SK-N-SH treated with all-trans-retinoic acid at 6 μM for 48 hours (cell line): ENCODE measurements around the gene GPSM3.

Experiments
- ATAC-seq: fragments of 200-7000 bp; cut with Tn5 transposase; 3 replicates; pipeline ENCODE4 v1.9.1; 2020; ENCODE audit warnings: mild to moderate bottlenecking, moderate library complexity
- ARNTL ChIP-seq: fragments of 450-650 bp; formaldehyde crosslinking; IDR thresholded peaks from 2 replicates; pipeline ENCODE4 v1.5.0; 2020; ENCODE audit warnings: low read depth, mild to moderate bottlenecking, moderate library complexity, borderline replicate concordance
- BACH2 ChIP-seq: fragments of 250-450 bp; sonication (Bioruptor Pico); IDR thresholded peaks from 2 replicates; pipeline ENCODE4 v1.9.0; 2021; ENCODE audit warnings: mild to moderate bottlenecking, borderline replicate concordance
- CSDC2 ChIP-seq: fragments of 250-450 bp; sonication (Bioruptor Pico); IDR thresholded peaks from 2 replicates; pipeline ENCODE4 v1.5.0; 2020; ENCODE audit warnings: mild to moderate bottlenecking, moderate library complexity
- ESRRG ChIP-seq: fragments of 250-450 bp; sonication (Bioruptor Pico); IDR thresholded peaks from 2 replicates; pipeline ENCODE4 v1.6.1; 2021; ENCODE audit warnings: mild to moderate bottlenecking
- GLIS3 ChIP-seq: fragments of 250-450 bp; sonication (Bioruptor Pico); IDR thresholded peaks from 2 replicates; pipeline ENCODE4 v1.5.0; 2020; ENCODE audit warnings: mild to moderate bottlenecking, moderate library complexity
- ISL1 ChIP-seq: fragments of 250-450 bp; sonication (Bioruptor Pico); IDR thresholded peaks from 2 replicates; pipeline ENCODE4 v2.1.2; 2022; ENCODE audit warnings: mild to moderate bottlenecking, moderate library complexity
- OSR1 ChIP-seq: fragments of 250-450 bp; sonication (Bioruptor Pico); IDR thresholded peaks from 2 replicates; pipeline ENCODE4 v1.8.0; 2022; ENCODE audit warnings: moderate library complexity, mild to moderate bottlenecking, inconsistent platforms
- PPARA ChIP-seq: fragments of 250-450 bp; sonication (Bioruptor Pico); IDR thresholded peaks from 2 replicates; pipeline ENCODE4 v1.5.0; 2020; ENCODE audit warnings: mild to moderate bottlenecking, borderline replicate concordance
- RARB ChIP-seq: fragments of 250-450 bp; sonication (Bioruptor Pico); IDR thresholded peaks from 2 replicates; pipeline ENCODE4 v1.8.0; 2021; ENCODE audit warnings: mild to moderate bottlenecking, moderate library complexity
- SNAI2 ChIP-seq: fragments of 250-450 bp; sonication (Bioruptor Pico); IDR thresholded peaks from 2 replicates; pipeline ENCODE4 v1.5.0; 2020; ENCODE audit warnings: mild to moderate bottlenecking, moderate library complexity
- TCF4 ChIP-seq: fragments of 250-450 bp; sonication (Bioruptor Pico); IDR thresholded peaks from 2 replicates; pipeline ENCODE4 v1.8.0; 2021; ENCODE audit warnings: mild to moderate bottlenecking, moderate library complexity, borderline replicate concordance
- TOX ChIP-seq: fragments of 250-450 bp; sonication (Bioruptor Pico); IDR thresholded peaks from 2 replicates; pipeline ENCODE4 v1.8.0; 2021; ENCODE audit warnings: mild to moderate bottlenecking, moderate library complexity, borderline replicate concordance
- ZC3H10 ChIP-seq: fragments of 250-450 bp; sonication (Bioruptor Pico); IDR thresholded peaks from 2 replicates; pipeline ENCODE4 v1.5.1; 2021; ENCODE audit warnings: mild to moderate bottlenecking, moderate library complexity
- ZFP3 ChIP-seq: fragments of 250-450 bp; sonication (Bioruptor Pico); IDR thresholded peaks from 2 replicates; pipeline ENCODE4 v1.5.0; 2020; ENCODE audit warnings: mild to moderate bottlenecking, moderate library complexity
- ZFP30 ChIP-seq: fragments of 450-650 bp; formaldehyde crosslinking; IDR thresholded peaks from 2 replicates; pipeline ENCODE4 v1.5.0; 2022; ENCODE audit warnings: mild to moderate bottlenecking, moderate library complexity
- ZNF565 ChIP-seq: fragments of 450-650 bp; formaldehyde crosslinking; conservative IDR thresholded peaks from 2 replicates; pipeline ENCODE4 v1.5.0; 2020; ENCODE audit warnings: low read depth, mild to moderate bottlenecking, moderate library complexity
- ZNF70 ChIP-seq: fragments of 450-650 bp; formaldehyde crosslinking; IDR thresholded peaks from 2 replicates; pipeline ENCODE4 v1.5.0; 2020; ENCODE audit warnings: mild to moderate bottlenecking, moderate library complexity
- ZNF8 ChIP-seq: fragments of 450-650 bp; formaldehyde crosslinking; IDR thresholded peaks from 2 replicates; pipeline ENCODE4 v1.5.0; 2020; ENCODE audit warnings: mild to moderate bottlenecking, moderate library complexity
- TF ChIP-seq, protein P1 (sequence below): fragments of 250-450 bp; sonication (Bioruptor Pico); IDR thresholded peaks from 2 replicates; pipeline ENCODE4 v1.5.0; 2020; ENCODE audit warnings: mild to moderate bottlenecking, moderate library complexity
- TF ChIP-seq, protein P2 (sequence below): fragments of 250-450 bp; sonication (Bioruptor Pico); IDR thresholded peaks from 2 replicates; pipeline ENCODE4 v1.8.0; 2021; ENCODE audit warnings: low read depth, mild to moderate bottlenecking, moderate library complexity, borderline replicate concordance
- TF ChIP-seq, protein P3 (sequence below): fragments of 250-450 bp; sonication (Bioruptor Pico); IDR thresholded peaks from 2 replicates; pipeline ENCODE4 v1.5.1; 2021; ENCODE audit warnings: mild to moderate bottlenecking, moderate library complexity
- TF ChIP-seq, protein P4 (sequence below): fragments of 250-450 bp; sonication (Bioruptor Pico); IDR thresholded peaks from 2 replicates; pipeline ENCODE4 v1.8.0; 2020; ENCODE audit warnings: mild to moderate bottlenecking, moderate library complexity, borderline replicate concordance
- TF ChIP-seq, protein P5 (sequence below): fragments of 250-450 bp; sonication (Bioruptor Pico); IDR thresholded peaks from 2 replicates; pipeline ENCODE4 v1.5.1; 2020; ENCODE audit warnings: low read depth, mild to moderate bottlenecking, moderate library complexity

The GPSM3 gene

DNA sequence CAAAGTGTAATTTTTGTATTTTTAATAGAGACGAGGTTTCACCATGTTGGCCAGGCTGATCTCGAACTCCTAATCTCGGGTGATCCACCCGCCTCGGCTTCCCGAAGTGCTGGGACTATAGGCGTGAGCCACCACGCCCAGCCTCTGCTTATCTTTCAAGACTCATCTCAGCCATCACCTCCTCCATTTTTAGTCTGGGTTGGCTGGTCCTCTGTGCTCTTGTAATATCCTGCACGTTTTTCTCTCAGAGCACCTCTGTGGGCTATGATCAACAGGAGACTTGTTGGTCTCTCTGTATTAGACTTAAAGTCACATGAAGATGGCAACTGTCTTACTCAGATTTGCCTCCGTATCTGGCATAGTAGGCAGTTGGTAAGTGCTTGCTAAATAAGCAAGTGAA lies 23.8 kb upstream of the GPSM3 start (continued):
- TF ChIP-seq, protein P1, sequence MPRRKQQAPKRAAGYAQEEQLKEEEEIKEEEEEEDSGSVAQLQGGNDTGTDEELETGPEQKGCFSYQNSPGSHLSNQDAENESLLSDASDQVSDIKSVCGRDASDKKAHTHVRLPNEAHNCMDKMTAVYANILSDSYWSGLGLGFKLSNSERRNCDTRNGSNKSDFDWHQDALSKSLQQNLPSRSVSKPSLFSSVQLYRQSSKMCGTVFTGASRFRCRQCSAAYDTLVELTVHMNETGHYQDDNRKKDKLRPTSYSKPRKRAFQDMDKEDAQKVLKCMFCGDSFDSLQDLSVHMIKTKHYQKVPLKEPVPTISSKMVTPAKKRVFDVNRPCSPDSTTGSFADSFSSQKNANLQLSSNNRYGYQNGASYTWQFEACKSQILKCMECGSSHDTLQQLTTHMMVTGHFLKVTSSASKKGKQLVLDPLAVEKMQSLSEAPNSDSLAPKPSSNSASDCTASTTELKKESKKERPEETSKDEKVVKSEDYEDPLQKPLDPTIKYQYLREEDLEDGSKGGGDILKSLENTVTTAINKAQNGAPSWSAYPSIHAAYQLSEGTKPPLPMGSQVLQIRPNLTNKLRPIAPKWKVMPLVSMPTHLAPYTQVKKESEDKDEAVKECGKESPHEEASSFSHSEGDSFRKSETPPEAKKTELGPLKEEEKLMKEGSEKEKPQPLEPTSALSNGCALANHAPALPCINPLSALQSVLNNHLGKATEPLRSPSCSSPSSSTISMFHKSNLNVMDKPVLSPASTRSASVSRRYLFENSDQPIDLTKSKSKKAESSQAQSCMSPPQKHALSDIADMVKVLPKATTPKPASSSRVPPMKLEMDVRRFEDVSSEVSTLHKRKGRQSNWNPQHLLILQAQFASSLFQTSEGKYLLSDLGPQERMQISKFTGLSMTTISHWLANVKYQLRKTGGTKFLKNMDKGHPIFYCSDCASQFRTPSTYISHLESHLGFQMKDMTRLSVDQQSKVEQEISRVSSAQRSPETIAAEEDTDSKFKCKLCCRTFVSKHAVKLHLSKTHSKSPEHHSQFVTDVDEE (CRISPR knock-in tag), result no peak
- TF ChIP-seq ZC3H10, result no peak

DNA sequence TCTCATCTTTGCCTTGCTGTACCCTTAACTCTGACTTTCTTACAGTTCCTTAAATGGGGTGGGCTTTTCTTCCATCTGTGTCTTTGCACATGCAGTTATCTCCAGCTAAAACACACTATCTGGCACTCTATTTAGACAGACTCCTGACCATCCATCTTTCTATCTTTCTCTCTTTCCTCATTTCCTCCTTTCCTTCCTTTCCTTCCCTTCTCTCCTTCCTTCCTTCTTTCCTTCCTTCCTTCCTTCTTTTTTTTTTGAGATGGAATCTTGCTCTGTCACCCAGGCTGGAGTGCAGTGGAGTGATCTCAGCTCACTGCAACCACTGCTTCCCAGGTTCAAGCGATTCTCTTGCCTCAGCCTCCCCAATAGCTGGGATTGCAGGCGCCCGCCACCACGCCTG lies 23.2 kb upstream of the GPSM3 start:
- ATAC-seq, result no peak
- TF ChIP-seq, protein P2, sequence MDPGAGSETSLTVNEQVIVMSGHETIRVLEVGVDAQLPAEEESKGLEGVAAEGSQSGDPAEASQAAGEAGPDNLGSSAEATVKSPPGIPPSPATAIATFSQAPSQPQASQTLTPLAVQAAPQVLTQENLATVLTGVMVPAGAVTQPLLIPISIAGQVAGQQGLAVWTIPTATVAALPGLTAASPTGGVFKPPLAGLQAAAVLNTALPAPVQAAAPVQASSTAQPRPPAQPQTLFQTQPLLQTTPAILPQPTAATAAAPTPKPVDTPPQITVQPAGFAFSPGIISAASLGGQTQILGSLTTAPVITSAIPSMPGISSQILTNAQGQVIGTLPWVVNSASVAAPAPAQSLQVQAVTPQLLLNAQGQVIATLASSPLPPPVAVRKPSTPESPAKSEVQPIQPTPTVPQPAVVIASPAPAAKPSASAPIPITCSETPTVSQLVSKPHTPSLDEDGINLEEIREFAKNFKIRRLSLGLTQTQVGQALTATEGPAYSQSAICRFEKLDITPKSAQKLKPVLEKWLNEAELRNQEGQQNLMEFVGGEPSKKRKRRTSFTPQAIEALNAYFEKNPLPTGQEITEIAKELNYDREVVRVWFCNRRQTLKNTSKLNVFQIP (CRISPR knock-in tag), result no peak
- TF ChIP-seq RARB (no peak), ZFP3 (CRISPR knock-in tag) (no peak), TCF4 (no peak), ESRRG (CRISPR knock-in tag) (no peak), ISL1 (CRISPR knock-in tag) (no peak), ZNF8 (CRISPR knock-in tag) (no peak), CSDC2 (CRISPR knock-in tag) (no peak)
- TF ChIP-seq, protein P3, sequence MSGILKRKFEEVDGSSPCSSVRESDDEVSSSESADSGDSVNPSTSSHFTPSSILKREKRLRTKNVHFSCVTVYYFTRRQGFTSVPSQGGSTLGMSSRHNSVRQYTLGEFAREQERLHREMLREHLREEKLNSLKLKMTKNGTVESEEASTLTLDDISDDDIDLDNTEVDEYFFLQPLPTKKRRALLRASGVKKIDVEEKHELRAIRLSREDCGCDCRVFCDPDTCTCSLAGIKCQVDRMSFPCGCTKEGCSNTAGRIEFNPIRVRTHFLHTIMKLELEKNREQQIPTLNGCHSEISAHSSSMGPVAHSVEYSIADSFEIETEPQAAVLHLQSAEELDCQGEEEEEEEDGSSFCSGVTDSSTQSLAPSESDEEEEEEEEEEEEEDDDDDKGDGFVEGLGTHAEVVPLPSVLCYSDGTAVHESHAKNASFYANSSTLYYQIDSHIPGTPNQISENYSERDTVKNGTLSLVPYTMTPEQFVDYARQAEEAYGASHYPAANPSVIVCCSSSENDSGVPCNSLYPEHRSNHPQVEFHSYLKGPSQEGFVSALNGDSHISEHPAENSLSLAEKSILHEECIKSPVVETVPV, result no peak
- TF ChIP-seq, protein P4, sequence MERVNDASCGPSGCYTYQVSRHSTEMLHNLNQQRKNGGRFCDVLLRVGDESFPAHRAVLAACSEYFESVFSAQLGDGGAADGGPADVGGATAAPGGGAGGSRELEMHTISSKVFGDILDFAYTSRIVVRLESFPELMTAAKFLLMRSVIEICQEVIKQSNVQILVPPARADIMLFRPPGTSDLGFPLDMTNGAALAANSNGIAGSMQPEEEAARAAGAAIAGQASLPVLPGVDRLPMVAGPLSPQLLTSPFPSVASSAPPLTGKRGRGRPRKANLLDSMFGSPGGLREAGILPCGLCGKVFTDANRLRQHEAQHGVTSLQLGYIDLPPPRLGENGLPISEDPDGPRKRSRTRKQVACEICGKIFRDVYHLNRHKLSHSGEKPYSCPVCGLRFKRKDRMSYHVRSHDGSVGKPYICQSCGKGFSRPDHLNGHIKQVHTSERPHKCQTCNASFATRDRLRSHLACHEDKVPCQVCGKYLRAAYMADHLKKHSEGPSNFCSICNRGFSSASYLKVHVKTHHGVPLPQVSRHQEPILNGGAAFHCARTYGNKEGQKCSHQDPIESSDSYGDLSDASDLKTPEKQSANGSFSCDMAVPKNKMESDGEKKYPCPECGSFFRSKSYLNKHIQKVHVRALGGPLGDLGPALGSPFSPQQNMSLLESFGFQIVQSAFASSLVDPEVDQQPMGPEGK, result no peak

DNA sequence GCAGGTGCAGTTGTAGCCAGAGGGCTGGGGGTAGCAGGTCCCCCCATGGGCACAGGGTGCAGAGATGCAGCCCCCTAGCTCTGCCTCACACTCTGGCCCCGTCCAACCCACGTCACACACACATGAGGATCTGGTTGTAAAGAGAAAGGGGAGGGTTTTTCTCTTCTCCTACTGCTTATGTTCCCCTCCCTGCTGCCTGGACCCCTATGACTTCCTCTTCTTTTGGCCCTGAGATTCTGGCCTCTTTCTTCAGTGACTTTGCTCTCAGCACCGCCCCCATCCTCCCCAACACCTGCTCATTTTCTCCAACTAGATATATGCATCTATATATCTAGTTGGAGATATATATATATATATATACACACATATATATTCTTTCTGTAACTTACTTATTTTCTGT lies 21.7 kb upstream of the GPSM3 start:
- ATAC-seq, result no peak
- TF ChIP-seq, protein P4, result no peak
- TF ChIP-seq GLIS3 (CRISPR knock-in tag) (no peak), ZNF70 (no peak), ZFP3 (CRISPR knock-in tag) (no peak), TOX (CRISPR knock-in tag) (no peak), ZC3H10 (no peak), OSR1 (CRISPR knock-in tag) (no peak), RARB (no peak), BACH2 (CRISPR knock-in tag) (no peak)
- TF ChIP-seq, all 23 proteins: peak for 0

DNA sequence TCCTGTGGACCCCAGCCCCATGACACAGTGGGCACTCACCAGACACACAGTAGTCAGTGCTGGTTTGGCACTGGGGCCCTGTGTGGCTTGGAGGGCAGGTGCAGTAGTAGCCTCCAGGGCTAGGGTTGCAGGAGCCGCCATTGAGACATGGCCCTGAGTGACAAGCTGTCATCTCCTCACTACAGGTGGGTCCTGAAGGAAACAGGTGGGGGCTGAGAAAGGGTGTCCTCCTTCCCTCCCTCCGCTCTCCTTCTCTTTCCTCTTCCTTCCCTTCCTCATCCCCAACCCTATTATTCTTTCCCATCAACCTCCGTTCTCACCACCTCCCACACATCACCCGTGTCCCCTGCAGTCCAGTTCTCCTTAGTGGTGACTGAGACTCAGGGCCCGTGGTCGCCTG lies 21.2 kb upstream of the GPSM3 start:
- ATAC-seq, result no peak
- no peak for TF ChIP-seq ZNF565 (CRISPR knock-in tag)
- TF ChIP-seq, protein P3, result no peak
- no peak for TF ChIP-seq TOX (CRISPR knock-in tag)
- TF ChIP-seq CSDC2 (CRISPR knock-in tag), result no peak
- TF ChIP-seq ZFP3 (CRISPR knock-in tag), result no peak
- TF ChIP-seq ZFP30 (CRISPR knock-in tag), result no peak
- no peak for TF ChIP-seq ARNTL (CRISPR knock-in tag)
- TF ChIP-seq, protein P5, sequence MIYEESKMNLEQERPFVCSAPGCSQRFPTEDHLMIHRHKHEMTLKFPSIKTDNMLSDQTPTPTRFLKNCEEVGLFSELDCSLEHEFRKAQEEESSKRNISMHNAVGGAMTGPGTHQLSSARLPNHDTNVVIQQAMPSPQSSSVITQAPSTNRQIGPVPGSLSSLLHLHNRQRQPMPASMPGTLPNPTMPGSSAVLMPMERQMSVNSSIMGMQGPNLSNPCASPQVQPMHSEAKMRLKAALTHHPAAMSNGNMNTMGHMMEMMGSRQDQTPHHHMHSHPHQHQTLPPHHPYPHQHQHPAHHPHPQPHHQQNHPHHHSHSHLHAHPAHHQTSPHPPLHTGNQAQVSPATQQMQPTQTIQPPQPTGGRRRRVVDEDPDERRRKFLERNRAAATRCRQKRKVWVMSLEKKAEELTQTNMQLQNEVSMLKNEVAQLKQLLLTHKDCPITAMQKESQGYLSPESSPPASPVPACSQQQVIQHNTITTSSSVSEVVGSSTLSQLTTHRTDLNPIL (CRISPR knock-in tag), result no peak
- TF ChIP-seq ESRRG (CRISPR knock-in tag), result no peak
- TF ChIP-seq TCF4, result no peak
- no peak for TF ChIP-seq PPARA (CRISPR knock-in tag)
- TF ChIP-seq RARB, result no peak
- TF ChIP-seq SNAI2 (CRISPR knock-in tag), result no peak
- TF ChIP-seq ZNF8 (CRISPR knock-in tag), result no peak
- TF ChIP-seq BACH2 (CRISPR knock-in tag), result no peak
- TF ChIP-seq ZNF70, result no peak
